Keratinocyte (primary cell): Measurements from ENCODE around the gene PGS1. TPM values are rescaled to one million over a fixed set of nuclear protein-coding genes. Genes with fewer than 3 reads are reported as not detected.

ENCODE experiments used
- DNase-seq: peaks from one replicate; pipeline ENCODE4 v3.0.0-alpha.2; 2011; ENCODE audit warnings: low read depth, missing footprints, low spot score
- FAIRE-seq: peaks from 2 replicates; lab custom pipeline; 2011; peaks lifted over from hg19 to GRCh38; lab: Jason Lieb, UNC
- H2AFZ ChIP-seq: 2 replicates; pipeline ENCODE4 v1.6.0; 2012; ENCODE audit warnings: low read length, control low read depth, inconsistent platforms; ENCODE audit not compliant: control insufficient read depth
- H3K27ac ChIP-seq: 2 replicates; pipeline ENCODE4 v1.5.1; 2011; ENCODE audit warnings: low read length; ENCODE audit not compliant: control insufficient read depth, insufficient read depth
- H3K27me3 ChIP-seq: 3 replicates; pipeline ENCODE4 v1.6.0; 2011; ENCODE audit warnings: low read length; ENCODE audit not compliant: control insufficient read depth, insufficient read depth; ENCODE audit errors: extremely low read depth
- H3K36me3 ChIP-seq, 2 experiments: 2 replicates in 1 of 2; 3 replicates in 1 of 2; pipeline ENCODE4 v1.5.1; 2011; ENCODE audit warnings: low read length in 2 of 2, mild to moderate bottlenecking in 1 of 2; ENCODE audit not compliant: control insufficient read depth in 2 of 2, insufficient read depth in 2 of 2; ENCODE audit errors: extremely low read depth in 1 of 2
- H3K4me1 ChIP-seq: 3 replicates; pipeline ENCODE4 v1.5.1; 2011; ENCODE audit warnings: low read length; ENCODE audit not compliant: control insufficient read depth, insufficient read depth; ENCODE audit errors: extremely low read depth
- H3K4me2 ChIP-seq: 3 replicates; pipeline ENCODE4 v1.6.0; 2011; ENCODE audit warnings: low read depth, low read length; ENCODE audit not compliant: control insufficient read depth, insufficient read depth; ENCODE audit errors: extremely low read depth
- H3K4me3 ChIP-seq, 3 experiments: fragments of 200-600 bp in 1 of 3; sonication (generic) in 1 of 3; 2 replicates in 2 of 3; 3 replicates in 1 of 3; pipeline ENCODE4 v1.5.1; 2011 to 2016; ENCODE audit warnings: low read length in 3 of 3, mild to moderate bottlenecking in 3 of 3, control low read depth in 2 of 3, inconsistent platforms in 1 of 3, low read depth in 1 of 3, mixed read lengths in 1 of 3, mixed run types in 1 of 3, moderate library complexity in 1 of 3; ENCODE audit not compliant: control insufficient read depth in 2 of 3, insufficient read depth in 2 of 3; ENCODE audit errors: extremely low read depth in 1 of 3
- H3K79me2 ChIP-seq: 2 replicates; pipeline ENCODE4 v1.6.0; 2012; ENCODE audit warnings: low read length; ENCODE audit not compliant: control insufficient read depth, insufficient read depth
- H3K9ac ChIP-seq: 3 replicates; pipeline ENCODE4 v1.6.0; 2011; ENCODE audit warnings: low read length; ENCODE audit not compliant: control insufficient read depth, insufficient read depth; ENCODE audit errors: extremely low read depth
- H3K9me1 ChIP-seq: 3 replicates; pipeline ENCODE4 v1.6.0; 2011; ENCODE audit warnings: low read length; ENCODE audit not compliant: control insufficient read depth, insufficient read depth; ENCODE audit errors: extremely low read depth
- H3K9me3 ChIP-seq: 2 replicates; pipeline ENCODE4 v1.5.1; 2012; ENCODE audit warnings: low read depth, low read length; ENCODE audit not compliant: control insufficient read depth
- H4K20me1 ChIP-seq: 3 replicates; pipeline ENCODE4 v1.6.0; 2011; ENCODE audit warnings: low read length; ENCODE audit not compliant: control insufficient read depth, insufficient read depth; ENCODE audit errors: extremely low read depth
- EZH2 ChIP-seq: IDR thresholded peaks from one replicate; pipeline ENCODE4 v1.6.1; 2012; ENCODE audit warnings: inconsistent platforms, mild to moderate bottlenecking, low read length, moderate library complexity
- dilution Hi-C: fragments of 300-500 bp; cut with MboI; formaldehyde crosslinking; loops from one replicate; pipeline ENCODE4 v1.7.0; 2020; ENCODE audit warnings: low sequenced_read_pairs; ENCODE audit not compliant: extremely low pct_ligation_motif_present
- polyA plus RNA-seq, 5 experiments: library from polyadenylated mRNA; depleted of rRNA in 3 of 5; stranded (reverse) in 3 of 5; stranded (forward) in 1 of 5; unstranded in 1 of 5; fragments of >200 nt; gene quantifications; 1 replicate in 1 of 5; 2 replicates in 3 of 5; 3 replicates in 1 of 5; pipeline versions ENCODE4 v1.2.1 to v1.2.3, GENCODE V29; 2011 to 2012; ENCODE audit warnings: missing spikeins in 2 of 5, low read depth in 1 of 5, low replicate concordance in 1 of 5
- TF ChIP-seq, protein P1 (sequence below), 3 experiments: IDR thresholded peaks in 1 of 3; conservative IDR thresholded peaks in 1 of 3; optimal IDR thresholded peaks in 1 of 3; 2 replicates in 2 of 3; 3 replicates in 1 of 3; pipeline versions ENCODE3 to v1.5.1; 2011; ENCODE audit warnings: low read length in 3 of 3, mild to moderate bottlenecking in 3 of 3, moderate library complexity in 2 of 3, control low read depth in 1 of 3, inconsistent platforms in 1 of 3; ENCODE audit not compliant: insufficient read depth in 2 of 3; ENCODE audit errors: extremely low read depth in 1 of 3

Gene PGS1
- polyA plus RNA-seq, 1 donor (not counting 4 experiments of a cell fraction or from before 2014, with no cell fraction given) = 19.6 TPM

GRCh38 chr17:78466786-78467715 lies 88.6 kb downstream of the PGS1 start:
- dilution Hi-C loops = no loop called here
- H3K4me1 ChIP-seq = no peaks in the 10 kb centered on the region
- no peak for FAIRE-seq

DNA sequence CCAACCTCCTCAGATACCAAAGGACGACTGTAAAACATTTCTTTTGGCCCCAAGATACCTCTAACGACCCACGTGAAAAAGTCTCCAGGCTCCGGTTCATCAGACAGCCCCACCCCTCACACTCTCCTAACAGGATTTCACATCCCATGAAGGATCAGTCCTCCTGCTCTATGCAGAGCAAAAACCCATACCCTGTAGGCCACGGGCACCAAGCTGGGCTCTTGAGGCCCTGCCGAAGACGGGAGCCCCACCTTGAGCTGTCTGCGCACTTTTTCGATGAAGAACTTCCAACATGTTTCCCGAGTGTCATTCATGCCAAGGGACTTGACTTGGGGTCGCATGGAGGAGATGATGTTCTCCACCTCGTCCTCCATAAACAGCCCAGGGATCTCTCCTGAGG lies 89.9 kb downstream of the PGS1 start:
- dilution Hi-C loops = no loop called here

More at GRCh38 chr17:78466786-78467715, 88.6 kb downstream of the PGS1 start:
- H3K79me2 ChIP-seq = no peaks in the 10 kb centered on the region
- H2AFZ ChIP-seq = no peak overlapping the region
- H3K9me3 ChIP-seq = no peaks in the 10 kb centered on the region
- no peak overlapping the region for H3K9ac ChIP-seq
- H3K4me2 ChIP-seq = no peak overlapping the region
- no peak for TF ChIP-seq EZH2
- TF ChIP-seq, protein P1, sequence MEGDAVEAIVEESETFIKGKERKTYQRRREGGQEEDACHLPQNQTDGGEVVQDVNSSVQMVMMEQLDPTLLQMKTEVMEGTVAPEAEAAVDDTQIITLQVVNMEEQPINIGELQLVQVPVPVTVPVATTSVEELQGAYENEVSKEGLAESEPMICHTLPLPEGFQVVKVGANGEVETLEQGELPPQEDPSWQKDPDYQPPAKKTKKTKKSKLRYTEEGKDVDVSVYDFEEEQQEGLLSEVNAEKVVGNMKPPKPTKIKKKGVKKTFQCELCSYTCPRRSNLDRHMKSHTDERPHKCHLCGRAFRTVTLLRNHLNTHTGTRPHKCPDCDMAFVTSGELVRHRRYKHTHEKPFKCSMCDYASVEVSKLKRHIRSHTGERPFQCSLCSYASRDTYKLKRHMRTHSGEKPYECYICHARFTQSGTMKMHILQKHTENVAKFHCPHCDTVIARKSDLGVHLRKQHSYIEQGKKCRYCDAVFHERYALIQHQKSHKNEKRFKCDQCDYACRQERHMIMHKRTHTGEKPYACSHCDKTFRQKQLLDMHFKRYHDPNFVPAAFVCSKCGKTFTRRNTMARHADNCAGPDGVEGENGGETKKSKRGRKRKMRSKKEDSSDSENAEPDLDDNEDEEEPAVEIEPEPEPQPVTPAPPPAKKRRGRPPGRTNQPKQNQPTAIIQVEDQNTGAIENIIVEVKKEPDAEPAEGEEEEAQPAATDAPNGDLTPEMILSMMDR (optimal IDR thresholded peaks at IDR 0.05 in 1 of 3, IDR thresholded peaks at IDR 0.05 in 1 of 3, conservative IDR thresholded peaks at IDR 0.05 in 1 of 3; ENCODE audit: extremely low read depth in 1 of 3, insufficient read depth in 2 of 3, low read length in 3 of 3) = no peak
- no peak overlapping the region for H3K4me3 ChIP-seq
- no peaks in the 10 kb centered on the region for H4K20me1 ChIP-seq
- no peak overlapping the region for H3K27ac ChIP-seq
- no peaks in the 10 kb centered on the region for H3K9me1 ChIP-seq
- no peaks in the 10 kb centered on the region for H3K36me3 ChIP-seq
- no peak for DNase-seq
- no peaks in the 10 kb centered on the region for H3K27me3 ChIP-seq

More for the DNA sequence above, 89.9 kb downstream of the PGS1 start:
- FAIRE-seq (no peak), DNase-seq (no peak)
- Histone ChIP-seq H2AFZ (no peak overlapping the region), H3K27ac (no peak overlapping the region), H4K20me1 (no peaks in the 10 kb centered on the region), H3K9me3 (no peaks in the 10 kb centered on the region), H3K9ac (no peak overlapping the region), H3K36me3 (no peaks in the 10 kb centered on the region), H3K4me2 (no peak overlapping the region), H3K27me3 (no peaks in the 10 kb centered on the region), H3K4me3 (no peak overlapping the region), H3K79me2 (no peaks in the 10 kb centered on the region), H3K9me1 (no peaks in the 10 kb centered on the region), H3K4me1 (no peaks in the 10 kb centered on the region)
- TF ChIP-seq, protein P1 (optimal IDR thresholded peaks at IDR 0.05 in 1 of 3, IDR thresholded peaks at IDR 0.05 in 1 of 3, conservative IDR thresholded peaks at IDR 0.05 in 1 of 3; ENCODE audit: extremely low read depth in 1 of 3, insufficient read depth in 2 of 3, low read length in 3 of 3) = no peak
- no peak for TF ChIP-seq EZH2
